ENCODE measurements around the gene NPAS1. TPM values are rescaled to one million over a fixed set of nuclear protein-coding genes. Genes with fewer than 3 reads are reported as not detected.

The NPAS1 gene
- total RNA-seq, 4 donors from 2014 or later, result 0.44 TPM; not detected in 3

GRCh38 chr19:46983097-46983496 lies 36.5 kb upstream of the NPAS1 start:
- TF ChIP-seq CTCF (IDR thresholded peaks at IDR 0.05; ENCODE audit: low read depth), result no peak

- TF ChIP-seq CTCF (IDR thresholded peaks at IDR 0.05; ENCODE audit: low read depth), result no peak
These were observed 35.3 kb upstream of the NPAS1 start for GRCh38 chr19:46984077-46985010.

- no peak for TF ChIP-seq CTCF (IDR thresholded peaks at IDR 0.05; ENCODE audit: low read depth)
These were observed 33.9 kb upstream of the NPAS1 start for GRCh38 chr19:46985542-46986415.

- TF ChIP-seq CTCF (IDR thresholded peaks at IDR 0.05; ENCODE audit: low read depth), result no peak
These were observed 30.9 kb upstream of the NPAS1 start for GRCh38 chr19:46988614-46989230.

GRCh38 chr19:46990991-46991676 lies 28.5 kb upstream of the NPAS1 start:
- TF ChIP-seq CTCF (IDR thresholded peaks at IDR 0.05; ENCODE audit: low read depth), result no peak

- TF ChIP-seq CTCF (IDR thresholded peaks at IDR 0.05; ENCODE audit: low read depth), result no peak
These were observed 26.7 kb upstream of the NPAS1 start for GRCh38 chr19:46992699-46993535.
